NCI-H345 treated with DMSO at 0.1 percent for 48 hours (cell line): Measurements from ENCODE around the gene S100A10.

Experiments used
- DNase-seq: peaks from one replicate; lab custom pipeline; 2025; ENCODE audit not compliant: unreplicated experiment; lab: John Stamatoyannopoulos, UW

Gene S100A10

GRCh38 chr1:151988405-151988923 lies 5.2 kb downstream of the S100A10 start:
- no peak for DNase-seq

GRCh38 chr1:151986501-151987190 lies 7.0 kb downstream of the S100A10 start:
- no peak for DNase-seq

GRCh38 chr1:151985768-151986167 lies 7.9 kb downstream of the S100A10 start:
- no peak for DNase-seq

- DNase-seq = no peak
Measured at GRCh38 chr1:151985270-151985669, 8.4 kb downstream of the S100A10 start.

GRCh38 chr1:151984313-151984956 lies 9.2 kb downstream of the S100A10 start:
- no peak for DNase-seq

- no peak for DNase-seq
Measured at GRCh38 chr1:151982300-151983005, 11.2 kb downstream of the S100A10 start.

DNA sequence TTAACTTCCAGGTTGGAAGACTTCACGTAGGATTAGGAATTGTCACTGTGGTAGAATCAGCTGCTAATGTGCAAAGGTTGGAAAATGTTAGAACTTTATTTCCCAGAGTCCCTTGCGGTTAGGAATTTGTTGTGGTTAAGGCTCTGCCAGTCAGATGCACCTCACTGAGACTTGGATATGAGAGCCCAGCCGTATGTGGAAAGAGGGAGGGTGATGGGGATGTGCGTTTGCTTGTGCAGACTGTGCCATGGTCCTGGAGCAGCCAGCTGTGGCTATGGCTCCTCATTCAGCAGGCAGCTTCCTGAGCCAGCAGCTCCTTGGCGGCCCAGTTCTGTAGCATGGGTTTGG lies 12.5 kb downstream of the S100A10 start:
- no peak for DNase-seq

- DNase-seq = no peak
Measured at GRCh38 chr1:151980287-151981177, 13.1 kb downstream of the S100A10 start.

- DNase-seq = no peak
Measured at GRCh38 chr1:151978922-151979321, 14.7 kb downstream of the S100A10 start.

DNA sequence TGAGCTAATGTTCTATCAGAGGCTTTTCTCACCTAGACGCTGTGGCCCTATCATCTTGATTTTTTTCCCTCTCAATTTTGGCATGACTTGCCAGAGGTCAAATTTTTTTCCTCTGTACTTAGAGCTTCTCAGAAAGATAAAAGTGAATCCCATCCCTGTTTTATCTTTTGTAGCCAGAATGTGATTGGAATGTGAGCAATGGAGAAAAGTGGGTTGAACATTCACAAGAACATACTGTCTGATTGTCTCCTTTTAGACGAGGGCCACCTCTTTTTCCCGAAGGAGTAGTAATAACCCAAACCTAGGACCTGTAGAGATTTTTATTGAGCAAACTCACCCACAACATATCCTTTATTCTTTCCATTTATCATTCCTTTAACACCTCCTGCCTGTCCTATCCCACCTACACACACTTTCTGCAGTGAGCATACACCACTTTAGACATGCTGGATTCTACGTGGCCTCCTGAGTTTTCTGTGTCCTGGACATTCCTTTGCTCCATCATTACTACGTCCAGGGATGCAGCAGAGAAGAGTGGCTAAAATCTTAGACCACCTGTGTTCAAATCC lies 15.9 kb downstream of the S100A10 start:
- no peak for DNase-seq

- no peak for DNase-seq
Measured at GRCh38 chr1:151976858-151977257, 16.8 kb downstream of the S100A10 start.

DNA sequence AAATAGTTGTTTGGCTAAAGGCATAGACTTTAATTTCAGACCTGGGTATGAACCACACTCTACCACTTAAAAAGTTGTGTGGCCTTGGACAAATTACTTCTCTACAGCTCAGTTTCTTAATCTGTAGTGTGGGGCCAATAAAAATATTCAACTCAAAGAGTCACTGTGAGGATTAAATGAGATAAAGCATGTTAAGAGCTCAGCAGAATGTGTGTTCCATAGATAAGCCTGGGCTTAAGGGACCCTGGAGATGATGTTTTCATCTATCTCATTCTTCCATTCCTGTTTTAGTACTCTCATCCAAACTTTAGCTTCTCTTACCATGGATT lies 17.7 kb downstream of the S100A10 start:
- no peak for DNase-seq

GRCh38 chr1:151975311-151976014 lies 18.2 kb downstream of the S100A10 start:
- DNase-seq = no peak

DNA sequence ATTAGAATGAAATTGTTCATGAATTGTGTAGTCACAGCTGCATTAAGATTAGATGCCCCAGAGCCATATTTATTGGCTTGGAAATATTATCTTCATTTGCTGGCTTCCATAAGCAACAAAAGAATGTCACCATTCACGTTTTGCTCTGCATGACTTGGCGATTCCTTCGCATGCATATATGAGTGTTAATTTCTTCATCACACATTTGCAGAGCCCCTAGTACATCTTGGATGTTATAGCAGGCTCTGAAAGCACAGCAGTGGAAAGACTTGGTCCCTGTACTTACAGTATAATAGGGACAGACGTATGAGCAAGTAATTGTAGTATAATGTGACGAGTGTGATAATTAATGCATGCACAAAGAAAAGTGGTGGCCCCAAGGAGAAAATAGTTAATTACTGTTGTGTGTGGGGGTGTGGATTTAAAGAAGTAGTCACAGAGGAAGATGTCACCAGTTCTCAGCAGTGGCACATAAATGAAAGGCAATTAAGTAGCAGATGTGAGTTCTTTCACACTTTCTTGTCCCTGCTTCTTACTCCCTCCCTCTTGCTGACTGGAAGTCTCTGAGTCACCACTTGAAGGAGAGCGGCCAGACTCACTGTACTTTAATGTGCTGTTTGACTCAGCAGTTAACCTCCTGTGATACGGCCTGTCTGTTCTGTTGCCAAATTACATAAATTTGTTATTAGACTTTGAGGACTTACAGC lies 21.0 kb downstream of the S100A10 start:
- DNase-seq = no peak

GRCh38 chr1:151970626-151971025 lies 23.0 kb downstream of the S100A10 start:
- DNase-seq = no peak

DNA sequence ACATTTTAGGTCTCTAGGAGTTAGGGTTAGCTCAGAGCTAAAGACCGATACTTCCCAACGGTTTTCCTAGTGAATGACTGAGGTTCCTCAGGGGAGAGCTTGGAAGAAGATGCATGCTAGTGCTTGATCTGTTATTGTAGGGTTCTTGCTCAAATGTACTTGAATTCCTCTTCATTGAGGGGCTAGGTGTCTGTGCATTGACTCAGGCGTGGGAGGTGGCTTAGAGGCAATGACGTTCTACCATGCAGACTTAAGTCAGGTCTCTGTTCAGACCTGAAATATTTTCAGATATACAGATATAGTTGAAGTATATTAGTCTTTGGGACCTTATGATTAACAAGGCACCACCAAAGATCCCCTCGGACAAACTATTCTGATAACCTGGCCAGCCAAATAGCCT lies 23.5 kb downstream of the S100A10 start:
- no peak for DNase-seq

- DNase-seq = no peak
Measured at GRCh38 chr1:151968791-151969399, 24.8 kb downstream of the S100A10 start.

DNA sequence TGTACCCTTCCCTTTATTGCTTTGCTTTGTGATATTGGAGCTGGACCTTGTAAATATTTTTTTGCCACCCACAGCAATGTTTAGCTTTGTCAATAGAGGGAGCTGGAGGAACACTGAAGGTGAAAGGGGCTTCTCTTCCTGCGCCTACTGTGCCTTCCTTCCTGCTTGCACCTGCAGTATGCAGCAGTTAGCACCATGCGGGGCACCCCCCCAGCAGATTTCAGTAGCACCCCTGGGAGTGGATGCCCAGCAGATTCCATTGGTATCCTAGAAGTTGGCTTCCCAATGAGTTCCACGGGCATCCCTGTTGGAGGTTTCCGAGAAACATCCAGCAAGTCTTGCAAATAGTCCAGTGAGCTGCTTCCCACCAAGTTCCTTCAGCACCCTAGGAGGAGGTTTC lies 25.6 kb downstream of the S100A10 start:
- DNase-seq = no peak

- no peak for DNase-seq
Measured at GRCh38 chr1:151967091-151967490, 26.6 kb downstream of the S100A10 start.
